ENCODE results near the gene CPS1.

CPS1 gene

DNA sequence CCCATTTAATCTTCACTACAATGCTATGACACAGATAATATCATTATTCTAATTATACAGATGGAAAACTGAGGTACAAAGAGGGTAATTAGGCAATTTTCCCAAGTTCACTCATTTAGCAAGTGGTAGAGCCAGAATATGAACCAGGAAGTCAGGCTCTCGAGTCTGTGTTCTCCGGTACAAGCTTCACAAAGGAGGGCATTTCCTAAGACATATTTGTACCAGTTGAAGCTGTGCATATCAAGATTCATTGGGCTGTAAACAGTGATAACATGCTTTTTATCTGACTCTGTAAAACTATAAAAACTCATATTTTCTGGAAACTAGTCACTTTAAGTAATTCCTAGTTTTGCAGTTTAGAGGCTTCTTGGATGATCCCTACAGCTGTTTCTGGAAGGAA lies 23.0 kb upstream of the CPS1 start:
- TF ChIP-seq, protein P1, sequence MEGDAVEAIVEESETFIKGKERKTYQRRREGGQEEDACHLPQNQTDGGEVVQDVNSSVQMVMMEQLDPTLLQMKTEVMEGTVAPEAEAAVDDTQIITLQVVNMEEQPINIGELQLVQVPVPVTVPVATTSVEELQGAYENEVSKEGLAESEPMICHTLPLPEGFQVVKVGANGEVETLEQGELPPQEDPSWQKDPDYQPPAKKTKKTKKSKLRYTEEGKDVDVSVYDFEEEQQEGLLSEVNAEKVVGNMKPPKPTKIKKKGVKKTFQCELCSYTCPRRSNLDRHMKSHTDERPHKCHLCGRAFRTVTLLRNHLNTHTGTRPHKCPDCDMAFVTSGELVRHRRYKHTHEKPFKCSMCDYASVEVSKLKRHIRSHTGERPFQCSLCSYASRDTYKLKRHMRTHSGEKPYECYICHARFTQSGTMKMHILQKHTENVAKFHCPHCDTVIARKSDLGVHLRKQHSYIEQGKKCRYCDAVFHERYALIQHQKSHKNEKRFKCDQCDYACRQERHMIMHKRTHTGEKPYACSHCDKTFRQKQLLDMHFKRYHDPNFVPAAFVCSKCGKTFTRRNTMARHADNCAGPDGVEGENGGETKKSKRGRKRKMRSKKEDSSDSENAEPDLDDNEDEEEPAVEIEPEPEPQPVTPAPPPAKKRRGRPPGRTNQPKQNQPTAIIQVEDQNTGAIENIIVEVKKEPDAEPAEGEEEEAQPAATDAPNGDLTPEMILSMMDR (IDR thresholded peaks at IDR 0.05): no peak

DNA sequence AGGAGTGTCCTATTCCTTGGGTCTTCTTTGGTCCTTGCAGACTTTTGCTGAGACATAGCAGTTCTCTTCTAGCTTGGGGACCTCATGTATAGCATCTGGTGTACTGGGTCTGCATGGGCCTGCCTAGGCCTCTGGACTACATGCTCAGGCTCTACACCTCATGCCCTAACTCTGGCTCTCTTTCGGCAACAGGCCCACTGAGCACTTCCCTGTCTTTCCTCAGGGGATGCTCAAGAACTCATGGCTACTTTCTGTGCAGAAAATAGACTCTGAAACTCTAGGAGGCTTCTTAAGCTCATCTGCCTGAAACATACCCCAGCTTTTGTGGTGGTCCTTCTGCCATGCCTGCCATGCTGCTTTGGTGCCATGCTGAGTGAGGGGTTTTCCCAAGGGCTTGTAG lies 21.5 kb upstream of the CPS1 start:
- Histone ChIP-seq H3K4me1 (no peaks in the 10 kb centered on the region), H3K27ac (no peak overlapping the region)
- intact Hi-C loops (cut with DNase I; ENCODE audit: low total_unique reads): no loop called here

More for the DNA sequence above, 23.0 kb upstream of the CPS1 start:
- H3K27me3 ChIP-seq: no peaks in the 10 kb centered on the region
- no peaks in the 10 kb centered on the region for H3K36me3 ChIP-seq
- no peak overlapping the region for H3K27ac ChIP-seq
- DNase-seq: no peak
- H3K9me3 ChIP-seq: no peaks in the 10 kb centered on the region
- no peak overlapping the region for H3K4me3 ChIP-seq
- intact Hi-C loops (cut with DNase I; ENCODE audit: low total_unique reads): no loop called here
- no peaks in the 10 kb centered on the region for H3K4me1 ChIP-seq

DNA sequence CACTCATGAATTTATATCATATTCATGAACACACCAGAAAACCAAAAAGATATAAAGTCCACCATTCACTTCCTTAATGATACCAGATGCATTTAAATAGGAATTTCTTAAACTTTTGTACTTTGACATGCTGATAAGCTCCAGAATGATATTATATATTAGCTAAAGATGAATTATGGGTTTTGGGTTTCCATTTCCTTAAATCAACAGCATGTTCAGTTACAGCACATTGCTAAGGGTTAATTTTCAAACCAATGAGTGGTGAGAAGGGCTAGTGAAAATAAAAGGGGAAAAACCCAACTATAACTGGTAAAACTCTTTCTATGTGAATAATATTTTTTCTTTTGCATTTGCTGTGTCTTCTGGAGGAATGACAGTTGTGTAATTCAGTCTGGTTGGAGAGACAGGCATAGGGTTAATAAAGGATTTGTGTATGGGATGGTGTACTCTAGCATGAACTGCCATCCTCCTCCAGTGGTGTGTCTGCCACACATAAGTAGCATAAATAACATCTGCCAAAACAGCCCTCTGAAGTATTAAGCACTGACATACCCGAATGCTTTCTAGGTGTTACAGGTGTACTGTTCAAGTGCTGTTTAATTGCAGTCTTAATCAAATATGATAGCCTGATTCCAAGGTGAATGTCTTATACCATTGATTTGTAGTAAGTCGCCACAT lies 19.3 kb upstream of the CPS1 start:
- H3K4me1 ChIP-seq: no peaks in the 10 kb centered on the region
- no peak overlapping the region for H3K27ac ChIP-seq
- intact Hi-C loops (cut with DNase I; ENCODE audit: low total_unique reads): no loop called here
- H3K4me3 ChIP-seq: no peak overlapping the region
- H3K36me3 ChIP-seq: no peaks in the 10 kb centered on the region
- DNase-seq: no peak
- TF ChIP-seq, protein P1 (IDR thresholded peaks at IDR 0.05): no peak
- no peaks in the 10 kb centered on the region for H3K27me3 ChIP-seq
- no peaks in the 10 kb centered on the region for H3K9me3 ChIP-seq

More for the DNA sequence above, 21.5 kb upstream of the CPS1 start:
- no peak for DNase-seq
- Histone ChIP-seq H3K9me3 (no peaks in the 10 kb centered on the region), H3K27me3 (no peaks in the 10 kb centered on the region), H3K4me3 (no peak overlapping the region), H3K36me3 (no peaks in the 10 kb centered on the region)
- TF ChIP-seq, protein P1 (IDR thresholded peaks at IDR 0.05): no peak

DNA sequence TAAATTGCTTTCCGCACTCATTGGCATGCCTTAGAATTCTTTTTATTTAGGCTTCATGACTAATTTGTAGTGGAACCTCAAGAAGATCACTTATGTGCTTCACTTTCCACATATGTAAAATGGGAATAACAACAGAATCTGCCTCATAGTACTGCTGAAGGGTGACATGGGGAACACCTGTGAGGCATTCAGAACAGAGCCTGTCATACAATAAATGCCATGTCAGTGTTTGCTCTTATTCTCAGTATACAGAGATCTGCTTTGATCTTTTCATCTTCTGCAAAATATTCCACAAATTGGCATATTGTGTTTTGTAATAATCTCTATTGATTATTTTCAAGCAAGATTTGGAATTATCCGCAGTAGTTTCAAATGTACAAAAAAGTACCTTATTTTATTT lies 17.4 kb upstream of the CPS1 start:
- Histone ChIP-seq H3K9me3 (no peaks in the 10 kb centered on the region), H3K27ac (no peak overlapping the region), H3K4me3 (no peak overlapping the region), H3K27me3 (no peaks in the 10 kb centered on the region), H3K4me1 (no peaks in the 10 kb centered on the region), H3K36me3 (no peaks in the 10 kb centered on the region)
- TF ChIP-seq, protein P1 (IDR thresholded peaks at IDR 0.05): no peak
- DNase-seq: no peak
- intact Hi-C loops (cut with DNase I; ENCODE audit: low total_unique reads): no loop called here

DNA sequence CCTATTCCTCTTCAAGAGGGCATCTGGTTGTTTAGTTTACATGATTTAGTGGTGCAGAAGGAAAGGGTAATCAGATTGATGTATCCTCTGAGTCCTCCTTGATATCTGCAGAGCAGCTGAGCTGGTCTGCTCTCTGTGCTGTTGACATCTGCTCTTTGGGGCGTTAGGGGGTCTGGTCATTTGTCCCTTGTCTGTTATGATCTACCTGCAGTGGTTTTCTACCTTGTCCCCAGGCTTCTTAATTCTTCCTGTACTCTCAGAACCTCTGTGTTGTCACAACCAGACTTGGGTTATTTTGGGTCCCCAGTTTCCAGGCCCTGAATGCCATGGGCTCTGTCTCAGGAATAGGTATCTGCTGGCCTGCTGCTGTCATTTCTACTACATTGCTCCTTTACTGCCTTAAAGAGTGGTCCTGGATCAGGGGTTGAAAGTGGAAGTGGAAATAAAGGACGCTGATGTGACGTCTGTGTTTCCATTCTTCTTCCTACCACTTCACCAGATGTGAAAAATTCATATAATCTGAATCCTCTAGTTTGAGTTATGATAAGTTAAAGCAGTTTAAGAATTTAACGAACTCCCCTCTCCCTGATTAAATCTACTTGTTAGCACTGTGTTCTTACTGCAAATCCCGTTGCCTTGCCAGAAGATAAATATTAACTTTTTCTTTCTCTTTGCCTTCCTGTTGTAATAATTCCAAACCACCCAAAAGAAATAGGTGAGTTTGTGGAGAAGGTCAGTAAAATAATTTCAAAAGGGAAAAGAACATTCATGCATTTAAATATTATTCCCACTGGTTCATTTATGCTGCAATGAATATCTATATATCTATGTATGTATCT lies 16.6 kb upstream of the CPS1 start:
- no peaks in the 10 kb centered on the region for H3K27me3 ChIP-seq
- no peak for DNase-seq
- no peaks in the 10 kb centered on the region for H3K4me1 ChIP-seq

More for the DNA sequence above, 16.6 kb upstream of the CPS1 start:
- H3K27ac ChIP-seq: no peak overlapping the region
- H3K9me3 ChIP-seq: no peaks in the 10 kb centered on the region
- intact Hi-C loops (cut with DNase I; ENCODE audit: low total_unique reads): no loop called here
- TF ChIP-seq, protein P1 (IDR thresholded peaks at IDR 0.05): no peak
- no peak overlapping the region for H3K4me3 ChIP-seq
- H3K36me3 ChIP-seq: no peaks in the 10 kb centered on the region
